ENCODE measurements around the gene RASAL2. TPM values are rescaled to one million over a fixed set of nuclear protein-coding genes. Genes with fewer than 3 reads are reported as not detected.

The RASAL2 gene
- total RNA-seq, 4 donors from 2014 or later: 17.0 to 27.4 (median 20.2) TPM

DNA sequence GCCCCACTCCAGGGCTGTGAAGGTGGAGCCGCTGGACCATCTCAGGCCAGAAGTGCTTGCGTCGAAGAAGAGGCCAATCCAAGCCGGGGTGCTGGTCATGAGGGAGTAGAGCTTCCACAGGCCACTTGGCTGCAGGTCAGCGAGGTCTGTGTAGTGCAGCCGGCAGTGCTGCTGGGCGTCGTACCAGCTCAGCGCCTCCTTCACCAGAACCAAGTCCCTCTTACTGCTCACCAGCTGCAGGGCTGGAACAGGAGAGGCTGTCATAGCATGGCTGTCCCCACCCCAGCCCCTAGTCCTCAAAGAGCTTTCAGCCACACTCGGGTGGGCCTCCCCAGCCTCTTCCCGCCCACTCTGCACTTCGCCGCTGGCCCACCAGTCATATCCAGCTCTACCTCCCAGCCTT is 400.7 kb downstream of the RASAL2 start:
- no peaks in the 10 kb centered on the region for H3K27me3 ChIP-seq
- H3K9me3 ChIP-seq: no peaks in the 10 kb centered on the region
- H3K36me3 ChIP-seq: no peaks in the 10 kb centered on the region
- no peak for TF ChIP-seq POLR2A (IDR thresholded peaks at IDR 0.05)
- no peak for TF ChIP-seq POLR2AphosphoS5 (IDR thresholded peaks at IDR 0.05)
- no peak for TF ChIP-seq EP300 (IDR thresholded peaks at IDR 0.05)
- TF ChIP-seq, protein P1, sequence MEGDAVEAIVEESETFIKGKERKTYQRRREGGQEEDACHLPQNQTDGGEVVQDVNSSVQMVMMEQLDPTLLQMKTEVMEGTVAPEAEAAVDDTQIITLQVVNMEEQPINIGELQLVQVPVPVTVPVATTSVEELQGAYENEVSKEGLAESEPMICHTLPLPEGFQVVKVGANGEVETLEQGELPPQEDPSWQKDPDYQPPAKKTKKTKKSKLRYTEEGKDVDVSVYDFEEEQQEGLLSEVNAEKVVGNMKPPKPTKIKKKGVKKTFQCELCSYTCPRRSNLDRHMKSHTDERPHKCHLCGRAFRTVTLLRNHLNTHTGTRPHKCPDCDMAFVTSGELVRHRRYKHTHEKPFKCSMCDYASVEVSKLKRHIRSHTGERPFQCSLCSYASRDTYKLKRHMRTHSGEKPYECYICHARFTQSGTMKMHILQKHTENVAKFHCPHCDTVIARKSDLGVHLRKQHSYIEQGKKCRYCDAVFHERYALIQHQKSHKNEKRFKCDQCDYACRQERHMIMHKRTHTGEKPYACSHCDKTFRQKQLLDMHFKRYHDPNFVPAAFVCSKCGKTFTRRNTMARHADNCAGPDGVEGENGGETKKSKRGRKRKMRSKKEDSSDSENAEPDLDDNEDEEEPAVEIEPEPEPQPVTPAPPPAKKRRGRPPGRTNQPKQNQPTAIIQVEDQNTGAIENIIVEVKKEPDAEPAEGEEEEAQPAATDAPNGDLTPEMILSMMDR (IDR thresholded peaks at IDR 0.05): no peak
- H3K27ac ChIP-seq: no peak overlapping the region
- no peak overlapping the region for H3K4me3 ChIP-seq
- no peaks in the 10 kb centered on the region for H3K4me1 ChIP-seq
- ATAC-seq: no peak
- WGBS, 2 donors (ENCODE audit: low coverage in 1 of 2): 80 to 98% methylated on average over 1 to 7 of the region's 13 CpGs

- WGBS, 2 donors (ENCODE audit: low coverage in 1 of 2): 100% methylated on average over 1 of the region's 1 CpG; no CpG with 5 or more reads in 1 of the 2 donors
- Histone ChIP-seq H3K27ac (no peak overlapping the region), H3K4me3 (no peak overlapping the region), H3K27me3 (no peaks in the 10 kb centered on the region), H3K9me3 (no peaks in the 10 kb centered on the region), H3K4me1 (no peaks in the 10 kb centered on the region), H3K36me3 (no peaks in the 10 kb centered on the region)
- no peak for ATAC-seq
- no peak for TF ChIP-seq POLR2AphosphoS5 (IDR thresholded peaks at IDR 0.05)
- no peak for TF ChIP-seq EP300 (IDR thresholded peaks at IDR 0.05)
- TF ChIP-seq, protein P1 (IDR thresholded peaks at IDR 0.05): no peak
- no peak for TF ChIP-seq POLR2A (IDR thresholded peaks at IDR 0.05)
These were observed 401.3 kb downstream of the RASAL2 start for GRCh38 chr1:178495158-178495557.

GRCh38 chr1:178495741-178496409 is 402.0 kb downstream of the RASAL2 start:
- H3K4me3 ChIP-seq: no peak overlapping the region
- TF ChIP-seq, protein P1 (IDR thresholded peaks at IDR 0.05): no peak
- TF ChIP-seq EP300 (IDR thresholded peaks at IDR 0.05) (no peak), POLR2A (IDR thresholded peaks at IDR 0.05) (no peak), POLR2AphosphoS5 (IDR thresholded peaks at IDR 0.05) (no peak)
- H3K9me3 ChIP-seq: no peaks in the 10 kb centered on the region
- ATAC-seq: no peak
- H3K36me3 ChIP-seq: no peaks in the 10 kb centered on the region
- H3K4me1 ChIP-seq: no peaks in the 10 kb centered on the region
- no peaks in the 10 kb centered on the region for H3K27me3 ChIP-seq
- 63 to 87% methylated on average over 1 to 9 of the region's 16 CpGs for WGBS, 2 donors (ENCODE audit: low coverage in 1 of 2)
- no peak overlapping the region for H3K27ac ChIP-seq

- Histone ChIP-seq H3K27ac (no peak within 1 kb of the TSS), H3K4me1 (no peaks in the 10 kb centered on the region), H3K4me3 (no peak within 1 kb of the TSS), H3K27me3 (no peaks in the 10 kb centered on the region), H3K36me3 (no peaks in the 10 kb centered on the region), H3K9me3 (no peaks in the 10 kb centered on the region)
- TF ChIP-seq EP300 (IDR thresholded peaks at IDR 0.05) (no peak), POLR2AphosphoS5 (IDR thresholded peaks at IDR 0.05) (no peak)
- TF ChIP-seq, protein P1 (IDR thresholded peaks at IDR 0.05): no peak
- 91 to 100% methylated on average over 5 to 19 of the region's 26 CpGs for WGBS, 2 donors (ENCODE audit: low coverage in 1 of 2)
- no peak for ATAC-seq
These were observed 402.7 kb downstream of the RASAL2 start, which contains the start of gene CLEC20A for GRCh38 chr1:178496410-178497135. Gene CLEC20A (minus strand): TSS chr1:178496964. CDS start chr1:178496939, 25 bp downstream.
